OCI-M1 (cell line): ENCODE data around the gene MEOX1.
"Not testable (repeated sequence)": the region's sequence is repeated elsewhere in the genome, so short reads cannot be mapped to it uniquely, and the experiment has no call there.

Source experiments
- DNase-seq: peaks from one replicate; lab custom pipeline; 2025; lab: John Stamatoyannopoulos, UW

The MEOX1 gene

DNA sequence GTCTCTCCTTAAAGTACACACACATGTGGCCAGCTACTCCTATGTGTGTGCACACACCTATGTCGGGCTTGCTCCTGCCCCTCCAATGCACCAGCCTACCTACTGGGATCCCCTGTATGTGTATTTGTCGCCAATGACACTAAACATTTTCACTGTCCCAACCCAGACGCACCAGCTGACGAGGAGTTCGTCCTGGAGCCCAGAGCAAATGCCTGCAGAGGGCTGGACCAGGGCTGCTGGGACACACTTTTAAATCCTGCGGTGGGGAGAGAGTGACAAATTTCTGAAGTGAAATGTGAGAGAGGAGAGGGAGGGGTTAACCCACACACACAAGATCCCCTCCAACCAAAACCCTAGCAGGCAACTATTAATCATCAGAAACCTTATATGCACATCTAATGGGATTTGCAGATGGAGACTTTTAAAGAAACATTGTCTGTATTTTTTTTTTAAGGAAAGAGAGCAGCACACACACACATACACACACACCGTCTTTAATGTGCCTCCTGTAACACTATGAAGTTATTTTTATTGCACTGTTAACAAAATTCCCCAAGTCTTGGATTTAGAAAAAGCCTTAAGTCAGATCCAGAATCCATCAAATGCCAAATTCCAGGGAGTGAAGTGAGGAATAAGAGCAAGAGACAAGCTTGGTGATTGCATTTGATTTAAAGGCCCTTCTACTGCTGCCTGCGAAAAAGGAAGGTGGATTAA lies at the start of gene MEOX1:
TSS of gene MEOX1 (minus strand) at position 224 of the 714 bp plus-strand sequence. CDS start 388 bp downstream, outside the sequence.
- no peak for DNase-seq

GRCh38 chr17:43710101-43710500 lies 48.4 kb upstream of the MEOX1 start:
- DNase-seq, result no peak

DNA sequence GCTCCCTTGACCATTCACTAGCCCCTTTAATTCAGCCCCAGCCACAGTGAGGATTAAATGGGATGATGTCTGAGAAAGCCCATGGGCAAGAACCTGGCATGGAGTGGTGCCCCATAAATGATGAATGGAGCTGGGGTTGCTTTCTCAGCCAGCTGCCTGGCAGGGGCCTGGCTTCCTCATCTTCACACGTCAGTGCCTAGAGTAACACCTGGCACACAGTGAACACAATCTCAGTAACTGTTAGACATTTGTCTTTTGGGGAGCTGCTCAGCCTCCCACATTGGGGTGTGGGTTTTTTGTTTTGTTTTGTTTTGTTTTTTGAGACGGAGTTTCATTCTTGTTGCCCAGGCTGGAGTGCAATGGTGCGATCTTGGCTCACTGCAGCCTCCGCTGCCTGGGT lies 47.5 kb upstream of the MEOX1 start:
- no peak for DNase-seq

GRCh38 chr17:43707184-43707583 lies 45.5 kb upstream of the MEOX1 start:
- no peak for DNase-seq

GRCh38 chr17:43706235-43706634 lies 44.5 kb upstream of the MEOX1 start:
- no peak for DNase-seq

DNA sequence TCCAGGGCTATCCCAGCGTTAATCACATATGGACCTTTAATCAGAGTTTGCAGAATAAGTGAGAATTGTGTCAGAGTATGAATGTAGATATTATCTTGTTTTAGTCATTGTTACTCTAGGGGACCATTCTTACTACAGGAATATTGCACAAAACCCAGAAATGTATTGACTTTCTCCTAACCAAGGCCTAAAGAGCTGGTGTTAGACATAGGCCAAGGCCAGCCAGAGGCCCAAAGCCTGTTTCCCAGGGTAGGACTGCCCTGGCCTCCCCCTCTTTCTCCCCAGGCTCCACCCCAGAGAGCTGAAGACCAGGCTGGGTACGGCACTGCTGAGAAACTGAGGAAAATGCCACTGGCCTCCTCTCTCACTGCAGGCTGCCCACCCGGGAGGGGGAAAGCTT lies 41.9 kb upstream of the MEOX1 start:
- no peak for DNase-seq

GRCh38 chr17:43702637-43703036 lies 40.9 kb upstream of the MEOX1 start:
- peak; percentile 90 for DNase-seq

DNA sequence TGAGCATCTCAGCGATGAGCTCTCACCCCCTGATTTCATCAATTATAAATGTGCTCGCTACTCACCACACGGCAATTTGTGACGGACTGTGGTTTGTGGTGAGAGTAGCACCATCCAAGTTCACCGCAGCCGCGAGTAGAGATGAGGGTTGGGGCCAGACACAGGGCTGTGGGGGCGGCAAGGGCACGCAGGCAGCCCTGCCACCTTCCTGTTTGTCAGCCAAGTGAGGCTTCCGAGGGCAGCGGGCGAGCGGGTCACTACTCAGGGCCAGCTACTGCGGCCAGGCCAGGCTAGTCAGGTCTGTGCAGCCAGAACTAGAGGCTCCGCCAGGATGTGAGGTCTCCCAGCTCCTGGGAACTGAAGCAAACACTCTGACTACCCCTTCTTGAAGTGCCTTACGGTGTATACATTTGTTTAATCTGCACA lies 39.6 kb upstream of the MEOX1 start:
- peak; percentile 78 for DNase-seq

GRCh38 chr17:43699438-43699756 lies 37.7 kb upstream of the MEOX1 start:
- no peak for DNase-seq

DNA sequence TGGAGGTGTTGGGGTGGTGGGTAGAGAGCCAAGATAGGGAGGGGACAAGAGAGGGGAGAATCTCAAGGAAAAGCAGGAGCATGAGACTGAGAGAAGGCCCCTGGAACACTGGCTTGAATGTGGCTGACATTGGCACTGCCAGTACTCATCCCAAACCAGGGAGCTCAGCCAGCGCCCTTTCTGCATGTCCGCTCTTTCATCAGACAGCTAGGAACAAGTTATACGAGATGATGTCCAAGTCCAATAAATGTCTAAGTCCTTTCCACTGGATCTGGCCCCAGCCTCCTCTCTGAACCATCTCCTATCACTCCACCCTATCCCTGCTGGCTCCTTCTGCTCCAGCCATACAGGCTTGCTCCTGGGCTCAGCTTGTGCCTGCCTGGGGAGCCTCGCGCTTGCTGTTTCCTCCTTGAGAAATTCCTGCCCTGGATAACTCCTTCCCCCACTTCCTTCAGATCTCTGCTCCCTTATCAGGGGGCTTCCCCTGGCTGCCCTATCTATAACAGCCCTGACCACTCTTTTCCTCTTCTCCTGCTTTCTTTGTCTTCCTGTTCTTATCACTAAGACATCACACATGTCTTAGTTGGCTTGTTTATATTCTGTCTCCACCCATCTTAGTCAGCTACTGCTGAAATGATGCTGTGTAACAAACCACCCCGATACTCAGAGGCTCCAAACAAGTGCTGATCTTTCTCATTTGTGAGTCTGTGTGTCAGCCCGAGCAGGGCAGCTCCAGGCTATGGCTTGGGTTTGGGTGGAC lies 37.1 kb upstream of the MEOX1 start:
- DNase-seq, result no peak

- DNase-seq, result no peak
Observed at GRCh38 chr17:43697937-43698336, 36.2 kb upstream of the MEOX1 start.

DNA sequence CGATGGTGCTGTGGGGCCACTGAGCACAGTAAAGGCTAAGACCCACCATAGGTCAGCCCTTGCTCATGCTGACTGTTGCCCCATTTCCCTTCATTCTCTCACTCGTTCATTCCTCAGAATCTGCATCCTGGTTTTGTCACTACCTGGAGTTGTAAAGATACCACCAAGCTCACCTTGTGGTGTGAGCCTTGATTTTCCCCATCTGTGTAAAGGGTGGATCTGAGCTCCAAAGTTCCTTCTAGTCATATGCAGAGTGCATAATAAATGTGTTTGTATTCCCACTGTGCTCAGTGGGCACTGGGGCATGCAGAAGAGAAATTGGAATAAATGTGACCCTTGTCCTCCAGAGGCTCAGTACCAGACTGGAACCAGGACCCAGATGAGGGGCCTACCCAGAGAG lies 35.2 kb upstream of the MEOX1 start:
- no peak for DNase-seq

- DNase-seq, result no peak
Observed at GRCh38 chr17:43695970-43696865, 34.5 kb upstream of the MEOX1 start.

DNA sequence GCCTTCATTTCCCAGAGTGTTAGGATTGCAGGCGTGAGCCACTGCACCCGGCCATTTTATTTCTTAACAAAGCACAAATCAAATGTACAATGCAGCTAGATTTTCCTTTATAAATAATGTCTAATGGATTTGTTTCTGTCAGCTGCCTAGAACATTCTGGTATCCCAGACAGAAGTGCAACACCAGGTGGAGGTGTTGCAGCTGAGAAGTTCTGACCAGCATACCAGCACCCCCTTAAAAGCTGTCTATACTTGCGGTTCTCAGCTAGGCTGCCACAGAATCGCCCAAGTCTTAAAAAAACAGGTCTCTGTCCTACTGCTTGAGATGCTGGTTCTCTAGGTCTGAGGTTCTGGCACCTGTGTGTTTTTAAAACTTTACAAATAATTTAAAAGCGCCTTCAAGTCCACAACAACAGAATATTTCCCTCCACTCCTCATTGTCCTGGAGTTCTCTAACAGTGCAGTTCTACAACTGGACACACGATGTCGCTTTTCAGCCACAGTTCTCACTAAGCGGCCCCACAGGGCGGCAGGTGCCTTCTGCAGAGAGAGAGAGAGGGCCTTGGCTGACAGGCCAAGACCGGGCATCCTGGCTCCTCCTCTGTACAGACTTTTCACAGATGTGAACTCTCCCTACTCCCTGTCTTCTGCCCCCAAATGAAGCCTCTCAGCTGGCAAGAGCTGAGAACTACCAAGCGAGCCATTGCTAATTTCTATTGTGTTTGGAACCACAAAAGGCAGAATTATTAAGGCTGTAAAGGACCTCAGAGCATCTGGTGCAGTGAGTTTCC lies 32.6 kb upstream of the MEOX1 start:
- peak; percentile 89 for DNase-seq

- no peak for DNase-seq
Observed at GRCh38 chr17:43691317-43691693, 29.6 kb upstream of the MEOX1 start.

GRCh38 chr17:43690624-43691316 lies 29.0 kb upstream of the MEOX1 start:
- no peak for DNase-seq

DNA sequence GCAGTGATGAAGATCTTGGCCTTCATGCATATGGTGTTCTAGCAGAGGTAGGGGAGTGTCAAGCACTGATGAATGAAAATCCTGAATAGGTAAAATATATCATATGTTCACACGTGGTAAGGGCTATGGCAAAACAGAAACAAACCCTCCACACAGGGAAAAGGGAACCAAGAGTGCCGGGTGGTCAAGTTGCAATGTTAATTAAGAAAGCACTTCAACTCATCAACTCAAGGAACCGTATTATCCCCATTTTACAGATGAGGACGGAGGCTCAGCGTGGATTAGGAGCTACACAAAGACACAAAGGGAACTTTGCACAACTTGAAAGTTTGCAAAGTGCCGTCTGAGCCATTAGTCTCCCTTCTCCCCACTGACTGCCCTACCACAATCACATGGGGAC lies 28.1 kb upstream of the MEOX1 start:
- DNase-seq, result no peak

GRCh38 chr17:43689131-43689530 lies 27.4 kb upstream of the MEOX1 start:
- no peak for DNase-seq

- DNase-seq, result not testable (repeated sequence)
Observed at GRCh38 chr17:43686957-43687356, 25.2 kb upstream of the MEOX1 start.

DNA sequence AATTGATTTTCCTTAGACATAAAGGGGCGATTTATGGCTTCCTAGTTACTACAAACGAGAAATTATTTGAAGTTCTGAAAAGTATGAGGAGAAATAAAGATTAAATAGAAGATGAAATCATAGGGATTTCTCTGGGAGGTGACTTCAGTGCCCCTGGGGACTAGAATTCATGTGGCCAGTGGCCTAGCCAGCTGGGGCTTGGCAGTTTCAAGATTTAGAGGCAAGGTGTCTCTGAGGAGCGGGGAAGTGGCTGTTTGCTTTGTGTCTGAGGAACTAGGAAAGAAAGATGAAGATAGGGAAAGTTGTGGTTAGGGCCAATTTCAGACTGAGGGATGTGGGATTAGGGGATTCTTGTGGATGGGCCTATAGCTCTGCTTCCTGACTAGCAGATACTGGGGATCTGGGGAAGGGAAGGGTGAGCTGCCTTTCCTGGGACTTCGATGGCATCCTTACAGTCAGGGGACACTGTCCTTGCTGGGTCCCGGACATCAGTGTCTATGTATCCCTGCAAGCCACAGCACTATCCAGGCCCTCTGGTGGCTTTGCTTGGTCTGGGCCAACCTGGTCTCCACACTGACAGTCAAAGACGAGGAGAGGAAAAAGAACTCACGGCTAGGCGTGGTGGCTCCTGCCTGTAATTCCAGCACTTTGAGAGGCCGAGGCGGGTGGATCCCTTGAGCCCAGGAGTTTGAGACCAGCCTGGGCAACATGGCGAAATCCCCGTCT lies 22.4 kb upstream of the MEOX1 start:
- no peak for DNase-seq

DNA sequence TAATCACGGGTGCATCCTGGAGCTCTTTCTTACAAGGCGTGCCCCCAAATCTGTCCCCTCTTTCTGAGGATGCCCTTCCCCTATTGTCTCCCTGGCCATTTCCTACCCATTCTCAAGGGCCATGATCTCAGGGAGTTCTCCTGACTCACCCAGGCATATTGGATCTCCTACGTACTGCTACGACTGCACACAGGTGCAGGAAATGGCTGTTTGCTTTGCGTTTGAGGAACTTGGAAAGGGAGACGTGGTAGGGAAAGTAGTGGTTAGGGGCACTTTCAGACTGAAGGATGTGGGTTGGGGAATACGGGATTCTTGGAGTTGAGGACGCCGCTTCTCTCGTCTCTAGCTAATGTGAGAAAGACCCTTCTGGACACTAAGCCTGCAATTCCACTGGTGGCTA lies 18.7 kb upstream of the MEOX1 start:
- no peak for DNase-seq
